Gastroesophageal sphincter (tissue), 4 donors: ENCODE measurements around the gene CDH23. TPM values are rescaled to one million over a fixed set of nuclear protein-coding genes. Genes with fewer than 3 reads are reported as not detected.

ENCODE experiments used
- ATAC-seq: fragments of 150-250 bp; one replicate; pipeline ENCODE4 v1.9.1; 2016; ENCODE audit warnings: mild to moderate bottlenecking, moderate library complexity
- H3K27ac ChIP-seq, 4 donors: fragments of 200-600 bp; sonication (generic) in 3 of 4; 1 replicate in 3 of 4; 2 replicates in 1 of 4; pipeline ENCODE4 v1.5.1; 2016 to 2019
- H3K27me3 ChIP-seq: fragments of 200-600 bp; sonication (generic); one replicate; pipeline ENCODE4 v1.5.1; 2019
- H3K36me3 ChIP-seq, 2 donors: fragments of 200-600 bp; sonication (generic); one replicate each; pipeline ENCODE4 v1.5.1; 2019; ENCODE audit warnings: control low read depth in 1 of 2
- H3K4me1 ChIP-seq, 3 donors: fragments of 200-600 bp; sonication (generic); 1 replicate in 2 of 3; 2 replicates in 1 of 3; pipeline ENCODE4 v1.5.1; 2016 to 2019; ENCODE audit warnings: control low read depth in 2 of 3
- H3K4me3 ChIP-seq, 2 donors: fragments of 200-600 bp; sonication (generic); one replicate each; pipeline ENCODE4 v1.5.1; 2019; ENCODE audit warnings: mild to moderate bottlenecking in 1 of 2, moderate library complexity in 1 of 2
- H3K9me3 ChIP-seq, 3 donors: fragments of 200-600 bp; sonication (generic); one replicate each; pipeline ENCODE4 v1.5.1; 2017 to 2019; ENCODE audit warnings: control low read depth in 2 of 3
- CTCF ChIP-seq, 4 experiments: fragments of 200-600 bp in 2 of 4; fragments of 450-650 bp in 2 of 4; sonication (generic) in 1 of 4; IDR thresholded peaks; one replicate each; pipeline ENCODE4 v1.5.1; 2017 to 2019; ENCODE audit warnings: antibody characterized with exemption in 4 of 4, mild to moderate bottlenecking in 2 of 4, moderate library complexity in 2 of 4
- EP300 ChIP-seq: sonication (generic); formaldehyde crosslinking; IDR thresholded peaks from one replicate; pipeline ENCODE4 v1.6.1; 2017; ENCODE audit warnings: antibody characterized with exemption, mild to moderate bottlenecking
- POLR2A ChIP-seq, 2 donors: fragments of 450-650 bp; IDR thresholded peaks; one replicate each; pipeline ENCODE4 v1.6.1; 2017; ENCODE audit warnings: antibody characterized with exemption in 2 of 2, mild to moderate bottlenecking in 2 of 2, moderate library complexity in 1 of 2
- POLR2AphosphoS5 ChIP-seq: sonication (generic); formaldehyde crosslinking; IDR thresholded peaks from one replicate; pipeline ENCODE4 v1.6.1; 2017; ENCODE audit warnings: antibody characterized with exemption
- WGBS, 2 donors: methylation state at CpG; one replicate each; pipeline ENCODE4 v1.1.5; 2018; ENCODE audit warnings: low coverage in 1 of 2; 5-methylcytosine and 5-hydroxymethylcytosine counted together
- total RNA-seq, 4 donors: library from RNA; depleted of rRNA; stranded (reverse); fragments of >200 nt; gene quantifications; one replicate each; pipeline ENCODE4 v1.1.0, GENCODE V29; 2016

The CDH23 gene
- total RNA-seq, 4 donors from 2014 or later: 5.1 to 33.5 (median 16.2) TPM

GRCh38 chr10:71831646-71832552, 435.2 kb downstream of the CDH23 start:
- H3K9me3 ChIP-seq: no peaks in the 10 kb centered on the region
- peaks cover 5 to 64% (median 12%) of the 10 kb centered on the region in 3 donors for H3K4me1 ChIP-seq
- H3K4me3 ChIP-seq: no peak overlapping the region
- no peaks in the 10 kb centered on the region for H3K27me3 ChIP-seq
- TF ChIP-seq POLR2A (IDR thresholded peaks at IDR 0.05) (no peak), POLR2AphosphoS5 (no peak), EP300 (no peak), CTCF (IDR thresholded peaks at IDR 0.05) (no peak)
- H3K36me3 ChIP-seq: peaks cover 0 to 71% of the 10 kb centered on the region in 2 donors
- no peak for ATAC-seq
- H3K27ac ChIP-seq: no peak overlapping the region
- 73 to 93% methylated on average over 3 to 8 of the region's 19 CpGs for WGBS, 2 donors

GRCh38 chr10:71832967-71833366, 436.2 kb downstream of the CDH23 start:
- ATAC-seq: no peak
- no peak overlapping the region for H3K27ac ChIP-seq
- WGBS, 2 donors: 74% methylated on average over 4 of the region's 5 CpGs; no CpG with 5 or more reads in 1 of the 2 donors

GRCh38 chr10:71833451-71834342, 437.0 kb downstream of the CDH23 start:
- Histone ChIP-seq H3K27ac (no peak overlapping the region), H3K27me3 (no peaks in the 10 kb centered on the region), H3K4me3 (no peak overlapping the region), H3K4me1 (peaks cover 5 to 82% (median 29%) of the 10 kb centered on the region in 3 donors), H3K36me3 (peaks cover 0 to 53% of the 10 kb centered on the region in 2 donors), H3K9me3 (no peaks in the 10 kb centered on the region)
- TF ChIP-seq EP300 (no peak), POLR2A (IDR thresholded peaks at IDR 0.05) (no peak), POLR2AphosphoS5 (no peak), CTCF (IDR thresholded peaks at IDR 0.05) (no peak)
- 90 to 92% methylated on average over 2 to 8 of the region's 8 CpGs for WGBS, 2 donors
- ATAC-seq: no peak

More at GRCh38 chr10:71832967-71833366, 436.2 kb downstream of the CDH23 start:
- H3K36me3 ChIP-seq: peaks cover 0 to 60% of the 10 kb centered on the region in 2 donors
- no peaks in the 10 kb centered on the region for H3K27me3 ChIP-seq
- peaks cover 5 to 74% (median 21%) of the 10 kb centered on the region in 3 donors for H3K4me1 ChIP-seq
- H3K9me3 ChIP-seq: no peaks in the 10 kb centered on the region
- TF ChIP-seq EP300: no peak
- no peak for TF ChIP-seq POLR2A (IDR thresholded peaks at IDR 0.05)
- no peak for TF ChIP-seq POLR2AphosphoS5
- TF ChIP-seq CTCF (IDR thresholded peaks at IDR 0.05): no peak
- H3K4me3 ChIP-seq: no peak overlapping the region

GRCh38 chr10:71834343-71834674, 437.6 kb downstream of the CDH23 start:
- H3K27me3 ChIP-seq: no peaks in the 10 kb centered on the region
- no peak overlapping the region for H3K27ac ChIP-seq
- 85 to 100% methylated on average over 2 to 11 of the region's 14 CpGs for WGBS, 2 donors
- no peak for ATAC-seq
- no peak overlapping the region for H3K4me3 ChIP-seq
- H3K36me3 ChIP-seq: peaks cover 0 to 47% of the 10 kb centered on the region in 2 donors
- TF ChIP-seq POLR2A (IDR thresholded peaks at IDR 0.05) (no peak), POLR2AphosphoS5 (no peak), CTCF (IDR thresholded peaks at IDR 0.05) (no peak), EP300 (no peak)
- no peaks in the 10 kb centered on the region for H3K9me3 ChIP-seq
- H3K4me1 ChIP-seq: peaks cover 5 to 88% (median 35%) of the 10 kb centered on the region in 3 donors
